ENCODE data around the gene THAP12. TPM values are rescaled to one million over a fixed set of nuclear protein-coding genes. Genes with fewer than 3 reads are reported as not detected.

THAP12 gene
- polyA plus RNA-seq, 1 donor (not counting 4 experiments of a cell fraction or from before 2014, with no cell fraction given): 49.8 TPM

DNA sequence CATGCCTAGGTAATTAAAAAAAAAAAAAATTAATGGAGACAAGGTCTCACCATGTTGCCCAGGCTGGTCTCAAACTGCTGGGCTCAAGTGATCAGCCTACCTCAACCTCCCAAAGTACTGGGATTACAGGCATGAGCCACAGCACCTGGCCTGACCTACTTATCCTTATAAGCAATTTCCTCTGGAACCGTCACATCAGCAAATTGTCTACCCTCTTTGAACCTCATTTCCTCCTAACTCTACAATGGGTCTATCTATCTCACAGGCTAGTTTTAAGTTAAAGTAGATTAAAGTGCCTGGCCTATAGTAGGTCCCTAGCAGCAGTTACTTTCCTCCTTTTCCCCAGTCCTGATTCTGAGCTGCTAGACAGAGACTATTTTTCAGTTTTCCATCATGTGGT lies 43.5 kb downstream of the THAP12 start:
- Histone ChIP-seq H3K9ac (ENCODE audit: control insufficient read depth, extremely low read depth, insufficient read depth, low read length) (no peak overlapping the region), H3K9me1 (ENCODE audit: control insufficient read depth, extremely low read depth, insufficient read depth, low read length) (no peaks in the 10 kb centered on the region), H3K9me3 (ENCODE audit: control insufficient read depth, low read depth, low read length) (peaks cover 2% of the 10 kb centered on the region), H3K4me3 (ENCODE audit: control insufficient read depth in 2 of 3, extremely low read depth in 1 of 3, insufficient read depth in 2 of 3, low read depth in 1 of 3, low read length in 3 of 3) (no peak overlapping the region), H3K79me2 (ENCODE audit: control insufficient read depth, insufficient read depth, low read length) (no peaks in the 10 kb centered on the region), H2AFZ (ENCODE audit: control insufficient read depth, low read length) (no peak overlapping the region), H3K36me3 (ENCODE audit: control insufficient read depth in 2 of 2, extremely low read depth in 1 of 2, insufficient read depth in 2 of 2, low read length in 2 of 2) (no peaks in the 10 kb centered on the region), H4K20me1 (ENCODE audit: control insufficient read depth, extremely low read depth, insufficient read depth, low read length) (no peaks in the 10 kb centered on the region), H3K27ac (ENCODE audit: control insufficient read depth, insufficient read depth, low read length) (no peak overlapping the region), H3K4me1 (ENCODE audit: control insufficient read depth, extremely low read depth, insufficient read depth, low read length) (no peaks in the 10 kb centered on the region), H3K4me2 (ENCODE audit: control insufficient read depth, extremely low read depth, insufficient read depth, low read depth, low read length) (no peak overlapping the region), H3K27me3 (ENCODE audit: control insufficient read depth, extremely low read depth, insufficient read depth, low read length) (no peaks in the 10 kb centered on the region)
- no peak for TF ChIP-seq EZH2 (IDR thresholded peaks at IDR 0.05; ENCODE audit: low read length)
- TF ChIP-seq, protein P1, sequence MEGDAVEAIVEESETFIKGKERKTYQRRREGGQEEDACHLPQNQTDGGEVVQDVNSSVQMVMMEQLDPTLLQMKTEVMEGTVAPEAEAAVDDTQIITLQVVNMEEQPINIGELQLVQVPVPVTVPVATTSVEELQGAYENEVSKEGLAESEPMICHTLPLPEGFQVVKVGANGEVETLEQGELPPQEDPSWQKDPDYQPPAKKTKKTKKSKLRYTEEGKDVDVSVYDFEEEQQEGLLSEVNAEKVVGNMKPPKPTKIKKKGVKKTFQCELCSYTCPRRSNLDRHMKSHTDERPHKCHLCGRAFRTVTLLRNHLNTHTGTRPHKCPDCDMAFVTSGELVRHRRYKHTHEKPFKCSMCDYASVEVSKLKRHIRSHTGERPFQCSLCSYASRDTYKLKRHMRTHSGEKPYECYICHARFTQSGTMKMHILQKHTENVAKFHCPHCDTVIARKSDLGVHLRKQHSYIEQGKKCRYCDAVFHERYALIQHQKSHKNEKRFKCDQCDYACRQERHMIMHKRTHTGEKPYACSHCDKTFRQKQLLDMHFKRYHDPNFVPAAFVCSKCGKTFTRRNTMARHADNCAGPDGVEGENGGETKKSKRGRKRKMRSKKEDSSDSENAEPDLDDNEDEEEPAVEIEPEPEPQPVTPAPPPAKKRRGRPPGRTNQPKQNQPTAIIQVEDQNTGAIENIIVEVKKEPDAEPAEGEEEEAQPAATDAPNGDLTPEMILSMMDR (optimal IDR thresholded peaks at IDR 0.05 in 1 of 3, IDR thresholded peaks at IDR 0.05 in 1 of 3, conservative IDR thresholded peaks at IDR 0.05 in 1 of 3; ENCODE audit: extremely low read depth in 1 of 3, insufficient read depth in 2 of 3, low read length in 3 of 3): no peak
- no peak for DNase-seq (ENCODE audit: low read depth, low spot score)
- FAIRE-seq: no peak
- dilution Hi-C loops (cut with MboI; ENCODE audit: extremely low pct_ligation_motif_present, low sequenced_read_pairs): no loop called here

DNA sequence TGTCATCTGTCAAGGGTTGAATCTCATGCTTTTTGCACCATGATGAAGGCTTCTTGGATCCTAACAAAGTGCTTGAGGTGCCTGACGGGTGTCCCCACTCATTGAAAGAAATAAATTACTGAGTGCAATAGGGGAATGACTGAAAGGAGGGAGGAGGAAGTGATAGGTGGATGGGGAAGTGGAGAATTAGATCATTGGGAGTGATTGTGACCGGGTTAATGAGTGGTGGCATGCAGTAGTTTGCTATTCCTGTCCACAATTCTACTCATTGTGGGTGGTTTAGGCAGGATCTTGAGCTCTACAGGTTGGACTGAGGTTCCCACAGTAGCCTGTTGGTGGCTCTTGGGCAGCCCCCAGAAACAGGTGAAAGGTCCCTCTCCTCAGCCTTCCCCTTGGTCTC lies 44.3 kb downstream of the THAP12 start:
- dilution Hi-C loops (cut with MboI; ENCODE audit: extremely low pct_ligation_motif_present, low sequenced_read_pairs): no loop called here
- FAIRE-seq (no peak), DNase-seq (ENCODE audit: low read depth, low spot score) (no peak)
- TF ChIP-seq, protein P1 (optimal IDR thresholded peaks at IDR 0.05 in 1 of 3, IDR thresholded peaks at IDR 0.05 in 1 of 3, conservative IDR thresholded peaks at IDR 0.05 in 1 of 3; ENCODE audit: extremely low read depth in 1 of 3, insufficient read depth in 2 of 3, low read length in 3 of 3): no peak
- TF ChIP-seq EZH2 (IDR thresholded peaks at IDR 0.05; ENCODE audit: low read length): no peak
- no peaks in the 10 kb centered on the region for H3K27me3 ChIP-seq (ENCODE audit: control insufficient read depth, extremely low read depth, insufficient read depth, low read length)
- no peaks in the 10 kb centered on the region for H3K4me1 ChIP-seq (ENCODE audit: control insufficient read depth, extremely low read depth, insufficient read depth, low read length)
- H3K27ac ChIP-seq (ENCODE audit: control insufficient read depth, insufficient read depth, low read length): no peak overlapping the region
- H4K20me1 ChIP-seq (ENCODE audit: control insufficient read depth, extremely low read depth, insufficient read depth, low read length): no peaks in the 10 kb centered on the region
- H3K4me2 ChIP-seq (ENCODE audit: control insufficient read depth, extremely low read depth, insufficient read depth, low read depth, low read length): no peak overlapping the region
- no peaks in the 10 kb centered on the region for H3K36me3 ChIP-seq (ENCODE audit: control insufficient read depth in 2 of 2, extremely low read depth in 1 of 2, insufficient read depth in 2 of 2, low read length in 2 of 2)
- H2AFZ ChIP-seq (ENCODE audit: control insufficient read depth, low read length): no peak overlapping the region
- H3K79me2 ChIP-seq (ENCODE audit: control insufficient read depth, insufficient read depth, low read length): no peaks in the 10 kb centered on the region
- no peaks in the 10 kb centered on the region for H3K9me1 ChIP-seq (ENCODE audit: control insufficient read depth, extremely low read depth, insufficient read depth, low read length)
- no peak overlapping the region for H3K4me3 ChIP-seq (ENCODE audit: control insufficient read depth in 2 of 3, extremely low read depth in 1 of 3, insufficient read depth in 2 of 3, low read depth in 1 of 3, low read length in 3 of 3)
- H3K9me3 ChIP-seq (ENCODE audit: control insufficient read depth, low read depth, low read length): peaks cover 2% of the 10 kb centered on the region
- H3K9ac ChIP-seq (ENCODE audit: control insufficient read depth, extremely low read depth, insufficient read depth, low read length): no peak overlapping the region

Data from keratinocyte (primary cell).